ENCODE results near the gene KCNIP1.

KCNIP1 gene

DNA sequence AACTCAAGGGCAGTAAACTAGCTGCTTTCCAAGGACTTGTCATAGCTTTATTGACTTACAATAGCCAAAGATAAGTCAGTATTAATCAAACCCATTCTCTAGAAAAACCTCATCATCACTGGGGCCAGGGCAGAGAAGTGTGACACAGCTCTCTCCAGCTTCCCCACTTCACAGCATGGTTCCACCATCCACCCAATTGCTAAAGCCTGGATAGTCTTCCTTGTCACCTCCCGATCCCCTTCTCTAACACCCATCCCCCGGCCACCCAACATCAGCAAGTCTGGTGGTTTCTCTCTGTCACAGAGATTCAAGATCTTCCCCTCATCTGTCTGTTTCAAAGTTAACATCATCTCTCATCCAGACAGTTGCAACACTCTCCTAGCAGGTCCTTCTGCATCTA is 191.1 kb downstream of the KCNIP1 start:
- TF ChIP-seq POLR2A (IDR thresholded peaks at IDR 0.05; ENCODE audit: extremely low read depth, insufficient read length) = no peak
- TF ChIP-seq CTCF (IDR thresholded peaks at IDR 0.05; ENCODE audit: low read depth, low read length) = no peak
- TF ChIP-seq MYC (IDR thresholded peaks at IDR 0.05; ENCODE audit: low read depth, low read length) = no peak
- TF ChIP-seq MAX (IDR thresholded peaks at IDR 0.05; ENCODE audit: low read depth, low read length) = no peak
- H3K4me3 ChIP-seq (ENCODE audit: low read depth, low read length) = no peak overlapping the region
- no peak for DNase-seq (ENCODE audit: low read depth)

- no peak overlapping the region for H3K4me3 ChIP-seq (ENCODE audit: low read depth, low read length)
- DNase-seq (ENCODE audit: low read depth) = no peak
- TF ChIP-seq MAX (IDR thresholded peaks at IDR 0.05; ENCODE audit: low read depth, low read length) = no peak
- TF ChIP-seq CTCF (IDR thresholded peaks at IDR 0.05; ENCODE audit: low read depth, low read length) = no peak
- no peak for TF ChIP-seq MYC (IDR thresholded peaks at IDR 0.05; ENCODE audit: low read depth, low read length)
- TF ChIP-seq POLR2A (IDR thresholded peaks at IDR 0.05; ENCODE audit: extremely low read depth, insufficient read length) = no peak
Measured at GRCh38 chr5:170697031-170697430, 193.2 kb downstream of the KCNIP1 start.

- DNase-seq (ENCODE audit: low read depth) = no peak
- no peak overlapping the region for H3K4me3 ChIP-seq (ENCODE audit: low read depth, low read length)
- no peak for TF ChIP-seq POLR2A (IDR thresholded peaks at IDR 0.05; ENCODE audit: extremely low read depth, insufficient read length)
- no peak for TF ChIP-seq MAX (IDR thresholded peaks at IDR 0.05; ENCODE audit: low read depth, low read length)
- no peak for TF ChIP-seq CTCF (IDR thresholded peaks at IDR 0.05; ENCODE audit: low read depth, low read length)
Measured at GRCh38 chr5:170700503-170700902, 196.7 kb downstream of the KCNIP1 start.

- no peak for TF ChIP-seq POLR2A (IDR thresholded peaks at IDR 0.05; ENCODE audit: extremely low read depth, insufficient read length)
- TF ChIP-seq MAX (IDR thresholded peaks at IDR 0.05; ENCODE audit: low read depth, low read length) = no peak
- no peak for TF ChIP-seq CTCF (IDR thresholded peaks at IDR 0.05; ENCODE audit: low read depth, low read length)
- TF ChIP-seq MYC (IDR thresholded peaks at IDR 0.05; ENCODE audit: low read depth, low read length) = no peak
- no peak for DNase-seq (ENCODE audit: low read depth)
- no peak overlapping the region for H3K4me3 ChIP-seq (ENCODE audit: low read depth, low read length)
Measured at GRCh38 chr5:170701334-170701733, 197.5 kb downstream of the KCNIP1 start.

- no peak overlapping the region for H3K4me3 ChIP-seq (ENCODE audit: low read depth, low read length)
- DNase-seq (ENCODE audit: low read depth) = no peak
- TF ChIP-seq MYC (IDR thresholded peaks at IDR 0.05; ENCODE audit: low read depth, low read length) = no peak
- TF ChIP-seq MAX (IDR thresholded peaks at IDR 0.05; ENCODE audit: low read depth, low read length) = no peak
- TF ChIP-seq CTCF (IDR thresholded peaks at IDR 0.05; ENCODE audit: low read depth, low read length) = no peak
- no peak for TF ChIP-seq POLR2A (IDR thresholded peaks at IDR 0.05; ENCODE audit: extremely low read depth, insufficient read length)
Measured at GRCh38 chr5:170704417-170705192, 200.8 kb downstream of the KCNIP1 start.

Measured in NB4 (cell line).